Adrenal gland (tissue), 5 donors: ENCODE data around the gene LARP4B.

Experiments
- POLR2A ChIP-seq, 2 donors: fragments of 450-650 bp; IDR thresholded peaks; one replicate each; pipeline ENCODE4 v1.6.1; 2017; ENCODE audit warnings: antibody characterized with exemption in 2 of 2, mild to moderate bottlenecking in 2 of 2, moderate library complexity in 1 of 2
- TF ChIP-seq, protein P1 (sequence below), 6 experiments: fragments of 450-650 bp in 4 of 6; fragments of 200-600 bp in 2 of 6; sonication (generic) in 1 of 6; IDR thresholded peaks; 1 replicate in 5 of 6; 2 replicates in 1 of 6; pipeline versions ENCODE4 v1.5.1 to v1.8.0; 2016 to 2021; ENCODE audit warnings: antibody characterized with exemption in 6 of 6, mild to moderate bottlenecking in 2 of 6, moderate library complexity in 1 of 6
- donor health status: DM: no; HTN: no; CAD: no.

DNA sequence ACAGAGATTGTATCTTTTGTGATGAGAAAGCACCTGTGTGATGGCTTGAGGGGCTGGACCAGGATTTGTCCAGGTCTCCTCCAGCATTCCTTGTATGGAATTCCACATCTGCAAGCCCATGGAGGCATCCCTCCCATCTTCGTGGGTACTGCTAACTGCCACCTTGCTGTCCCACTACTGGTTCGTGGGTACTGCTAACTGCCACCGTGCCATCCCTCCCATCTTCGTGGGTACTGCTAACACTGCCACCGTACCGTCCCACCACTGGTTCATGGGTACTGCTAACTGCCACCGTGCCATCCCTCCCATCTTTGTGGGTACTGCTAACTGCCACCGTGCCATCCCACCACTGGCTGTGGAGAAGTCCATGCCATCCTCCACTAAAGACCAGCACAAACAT, 111.7 kb downstream of the LARP4B start:
- TF ChIP-seq POLR2A (IDR thresholded peaks at IDR 0.05) = no peak
- TF ChIP-seq, protein P1, sequence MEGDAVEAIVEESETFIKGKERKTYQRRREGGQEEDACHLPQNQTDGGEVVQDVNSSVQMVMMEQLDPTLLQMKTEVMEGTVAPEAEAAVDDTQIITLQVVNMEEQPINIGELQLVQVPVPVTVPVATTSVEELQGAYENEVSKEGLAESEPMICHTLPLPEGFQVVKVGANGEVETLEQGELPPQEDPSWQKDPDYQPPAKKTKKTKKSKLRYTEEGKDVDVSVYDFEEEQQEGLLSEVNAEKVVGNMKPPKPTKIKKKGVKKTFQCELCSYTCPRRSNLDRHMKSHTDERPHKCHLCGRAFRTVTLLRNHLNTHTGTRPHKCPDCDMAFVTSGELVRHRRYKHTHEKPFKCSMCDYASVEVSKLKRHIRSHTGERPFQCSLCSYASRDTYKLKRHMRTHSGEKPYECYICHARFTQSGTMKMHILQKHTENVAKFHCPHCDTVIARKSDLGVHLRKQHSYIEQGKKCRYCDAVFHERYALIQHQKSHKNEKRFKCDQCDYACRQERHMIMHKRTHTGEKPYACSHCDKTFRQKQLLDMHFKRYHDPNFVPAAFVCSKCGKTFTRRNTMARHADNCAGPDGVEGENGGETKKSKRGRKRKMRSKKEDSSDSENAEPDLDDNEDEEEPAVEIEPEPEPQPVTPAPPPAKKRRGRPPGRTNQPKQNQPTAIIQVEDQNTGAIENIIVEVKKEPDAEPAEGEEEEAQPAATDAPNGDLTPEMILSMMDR (IDR thresholded peaks at IDR 0.05) = no peak
